Left colon (tissue), 2 donors: ENCODE data around the gene PARP3. TPM values are rescaled to one million over a fixed set of nuclear protein-coding genes. Genes with fewer than 3 reads are reported as not detected.

Source experiments
- ATAC-seq: fragments of 200-7000 bp; cut with Tn5 transposase; one replicate; pipeline ENCODE4 v1.9.1; 2020; ENCODE audit warnings: mild to moderate bottlenecking, moderate library complexity
- DNase-seq, 2 donors: peaks; one replicate each; pipeline ENCODE4 v3.0.0-alpha.2; 2020
- intact Hi-C, 2 donors: fragments of 100-400 bp; cut with DNase I in 1 of 2; cut with micrococcal nuclease in 1 of 2; formaldehyde crosslinking; loops; one replicate each; pipeline versions ENCODE4 v1.11.2 to v1.14.0; 2022; cut with DNase I, micrococcal nuclease
- total RNA-seq, 2 donors: library from RNA; stranded (reverse); fragmentation: NEBNext Ultra II Directional; extraction: Animal tissue kit (Norgen Biotek cat#: 25700); gene quantifications; one replicate each; pipeline ENCODE4 v1.2.1, GENCODE V29; 2021
- donor health status: DM: no; HTN: no; CAD: no.
- donor health status: DM: yes; HTN: yes; CAD: no.

The PARP3 gene
- total RNA-seq, 2 donors from 2014 or later, result 23.6 to 25.5 TPM

DNA sequence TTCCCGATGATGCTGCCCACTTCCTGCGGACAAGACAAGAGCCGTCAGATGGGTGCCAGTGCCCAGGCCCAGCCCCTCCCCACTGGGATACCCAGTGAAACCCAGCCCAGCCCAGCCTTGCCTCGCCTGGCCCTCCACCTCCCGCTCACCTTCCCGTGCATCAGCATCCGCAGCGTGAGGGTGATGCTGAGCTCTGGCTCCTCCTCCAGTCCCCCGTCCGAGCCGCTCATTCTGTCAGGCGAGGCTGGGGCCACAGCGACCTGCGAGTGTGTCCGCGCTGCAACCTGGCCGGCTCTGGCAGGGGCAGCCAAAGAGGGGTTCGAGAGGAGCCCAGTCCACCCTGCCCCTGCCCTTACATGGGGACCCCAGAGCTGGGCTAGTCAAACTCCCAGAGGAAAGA, 18.8 kb downstream of the PARP3 start:
- ATAC-seq (no peak), DNase-seq (no peak)
- intact Hi-C loops, result no loop called here

DNA sequence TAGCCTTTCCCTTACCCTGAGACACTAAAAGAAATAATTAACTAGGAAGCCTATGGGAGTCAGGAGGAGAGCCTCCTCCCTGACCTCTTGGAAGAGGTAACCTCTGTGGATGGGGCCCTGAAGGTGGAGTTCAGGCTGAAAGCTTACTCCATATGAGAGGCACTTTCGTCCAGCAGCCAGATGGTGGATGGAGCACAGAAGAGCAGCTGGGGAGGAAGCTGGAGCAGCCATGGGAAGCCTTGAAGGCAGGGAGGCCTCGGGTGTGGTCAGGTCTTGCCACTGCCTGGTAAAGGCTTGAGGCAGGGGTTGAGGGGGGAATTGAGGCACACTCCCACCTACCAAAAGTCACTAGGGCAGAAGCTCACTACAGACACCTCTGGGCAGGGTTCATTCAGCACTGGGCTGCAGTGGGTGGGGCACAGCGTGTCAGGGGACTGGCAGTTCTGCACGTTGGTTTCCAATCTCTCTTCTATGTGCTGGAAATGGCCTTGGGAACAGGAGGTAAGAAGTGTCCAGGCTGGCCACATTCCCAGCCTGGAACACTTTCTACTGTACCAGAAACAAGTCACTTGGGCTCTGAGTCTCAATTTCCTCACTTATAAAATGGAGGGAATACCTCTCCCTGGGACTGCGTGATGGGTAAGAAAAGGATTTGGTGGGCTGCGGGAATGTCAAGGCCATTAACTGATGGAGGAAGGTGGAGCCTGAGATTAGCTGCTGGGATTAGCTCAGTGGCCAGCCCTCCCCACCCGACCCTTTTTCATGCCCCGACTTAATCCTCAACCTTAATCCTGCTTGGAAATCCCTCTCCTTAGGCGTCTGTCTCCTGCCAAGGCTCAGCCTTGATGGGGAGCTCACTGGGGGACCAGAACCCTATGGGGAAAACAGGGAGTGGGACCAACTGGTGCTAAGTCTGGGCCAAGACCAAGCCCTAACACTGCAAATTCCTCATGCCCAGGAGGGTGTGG, 19.7 kb downstream of the PARP3 start:
- ATAC-seq (peak; percentile 49), DNase-seq (no peak)
- intact Hi-C loops, result no loop called here

DNA sequence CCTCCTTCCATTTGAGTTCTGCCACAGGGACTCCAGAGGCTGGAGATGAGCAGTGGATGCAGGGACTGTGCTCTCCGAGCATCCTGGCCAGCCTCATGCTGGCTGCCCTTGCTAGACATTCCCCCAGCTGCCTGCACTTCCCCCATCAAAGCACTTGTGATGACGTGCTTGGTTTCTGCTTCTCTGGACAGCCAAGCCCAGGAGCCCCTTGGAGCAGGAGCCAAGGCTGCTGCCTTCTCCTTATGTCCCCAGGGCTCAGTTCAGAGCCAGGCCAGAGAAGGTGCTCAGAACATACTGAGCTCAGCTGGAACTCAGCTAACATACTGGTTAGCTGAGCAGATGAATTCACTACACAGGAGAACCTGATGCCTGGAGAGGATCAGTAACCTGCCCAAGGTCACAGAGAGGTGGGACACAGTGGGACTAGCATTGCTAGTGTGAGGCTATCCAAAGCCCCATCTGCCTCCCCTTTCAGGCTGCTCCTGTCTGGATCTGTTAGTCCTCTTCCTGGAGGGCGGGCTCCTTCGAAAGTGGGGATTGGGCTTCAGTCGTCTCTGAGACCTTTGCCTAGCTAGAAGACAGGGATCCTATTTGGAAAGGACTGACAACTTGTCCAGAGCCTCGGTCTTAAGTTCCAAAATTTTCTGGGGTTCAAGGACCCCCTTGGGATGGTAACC, 20.8 kb downstream of the PARP3 start:
- intact Hi-C loops, result no loop called here
- ATAC-seq, result no peak
- no peak for DNase-seq

DNA sequence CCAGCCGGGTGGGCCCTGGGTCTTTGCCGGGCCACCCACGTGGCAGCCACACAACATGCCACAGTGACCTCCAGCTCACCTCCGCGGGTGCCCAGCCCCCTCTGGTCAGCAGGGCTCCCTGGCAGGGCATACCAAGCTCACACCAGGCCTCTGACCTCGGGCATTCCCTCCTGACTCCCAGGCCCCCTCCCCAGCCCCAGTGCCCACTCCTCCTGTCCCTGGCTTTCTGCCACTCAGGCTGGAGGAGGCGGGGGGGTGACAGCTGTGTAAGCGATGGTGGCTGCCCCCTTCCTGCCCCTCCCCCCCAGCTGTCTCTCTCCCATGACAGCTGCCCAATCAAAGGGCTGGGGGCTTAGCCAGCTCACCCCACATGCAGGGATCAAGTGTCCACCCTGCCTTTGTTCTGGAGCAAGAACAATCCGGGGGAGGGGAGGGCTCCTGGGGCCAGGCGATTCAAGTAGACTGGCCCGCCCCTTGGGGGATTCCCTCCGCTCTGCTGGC, 21.8 kb downstream of the PARP3 start:
- intact Hi-C loops, result no loop called here

DNA sequence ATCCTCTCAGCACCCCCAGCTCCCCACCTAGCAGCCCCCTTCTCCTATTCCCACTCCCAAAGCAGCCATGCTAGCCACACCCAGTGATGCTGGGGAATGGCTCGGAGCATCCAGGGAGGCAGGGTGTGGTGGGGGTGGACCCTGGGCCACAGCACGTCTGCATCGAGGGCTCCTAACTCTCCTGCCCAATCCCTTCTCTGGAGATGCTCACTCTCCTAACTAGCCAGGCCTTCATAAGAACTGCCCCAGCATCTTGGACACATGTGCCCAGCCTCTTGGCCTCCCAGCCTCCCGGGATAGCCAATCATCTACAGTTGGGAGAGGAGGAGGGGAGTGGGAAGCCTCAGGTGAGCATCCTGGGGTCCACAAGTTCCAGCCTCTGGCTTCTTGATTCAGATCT, 22.4 kb downstream of the PARP3 start:
- intact Hi-C loops, result no loop called here
- no peak for DNase-seq
- ATAC-seq, result no peak

More for the DNA sequence above, 21.8 kb downstream of the PARP3 start:
- ATAC-seq (no peak), DNase-seq (no peak)

DNA sequence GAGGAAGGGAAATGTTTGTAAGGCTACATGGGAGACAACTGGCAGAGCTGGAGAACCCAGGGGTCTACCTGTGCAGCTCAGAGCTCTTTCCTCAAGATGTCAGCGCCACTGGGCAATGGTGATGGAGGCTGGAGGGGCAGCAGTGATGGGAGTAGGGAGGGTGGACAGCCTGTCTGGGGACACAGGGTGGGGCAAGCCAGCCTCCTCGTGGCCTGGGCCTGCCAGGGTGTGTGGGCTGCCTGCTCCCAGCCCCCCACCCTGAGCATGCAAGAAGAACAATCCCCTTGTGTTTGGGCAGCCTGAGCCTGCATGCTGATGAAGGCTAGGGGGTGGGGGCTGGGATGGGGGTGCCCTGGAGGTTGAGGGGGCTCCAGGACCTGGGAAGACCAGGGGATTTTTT, 23.9 kb downstream of the PARP3 start:
- DNase-seq (no peak), ATAC-seq (no peak)
- intact Hi-C loops, result no loop called here

DNA sequence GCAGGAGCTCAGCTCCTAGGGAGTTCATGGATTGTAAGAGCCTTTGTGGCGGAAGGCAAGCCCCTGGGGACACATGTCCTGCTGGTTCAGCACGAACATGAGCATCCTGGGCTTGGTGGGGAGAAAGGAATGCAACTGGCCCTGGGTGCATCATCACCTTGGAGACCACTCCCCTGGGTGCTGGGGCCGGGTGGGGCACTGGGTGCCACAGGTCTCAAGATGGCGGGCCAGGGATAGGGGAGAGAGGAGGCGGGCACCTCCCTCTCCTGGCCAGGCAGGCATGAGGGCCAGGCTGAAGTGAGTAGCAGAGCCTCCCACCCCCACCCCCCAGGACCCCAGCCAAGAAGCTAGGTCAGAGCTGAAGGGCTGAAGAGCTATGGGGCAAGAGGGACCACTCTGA, 24.3 kb downstream of the PARP3 start:
- intact Hi-C loops, result no loop called here
- DNase-seq, result no peak
- no peak for ATAC-seq

DNA sequence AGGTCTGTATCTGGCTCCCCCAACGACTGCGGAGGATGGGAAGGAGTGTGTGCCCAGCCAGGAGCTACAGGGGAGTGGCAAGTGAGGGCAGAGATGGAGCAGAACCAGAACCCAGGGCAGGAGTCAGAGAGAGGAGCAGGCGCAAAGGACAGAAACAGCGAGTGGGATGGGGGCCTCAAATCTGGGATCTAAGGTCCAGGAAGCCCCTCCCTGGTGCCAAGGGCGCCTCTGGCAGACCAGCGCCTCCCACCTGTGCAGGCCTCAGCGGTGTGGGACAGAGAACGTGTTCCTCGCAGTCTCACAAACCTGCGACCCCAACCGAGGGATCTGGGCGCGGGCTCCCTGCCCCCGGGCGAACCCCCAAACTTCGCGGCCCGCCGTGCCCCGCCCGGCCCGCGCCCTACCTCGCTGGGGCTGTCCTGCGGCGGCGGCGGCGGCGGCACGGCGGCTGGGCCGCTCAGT, 24.8 kb downstream of the PARP3 start:
- intact Hi-C loops, result no loop called here
- ATAC-seq (peak; percentile 58), DNase-seq (no peak)

DNA sequence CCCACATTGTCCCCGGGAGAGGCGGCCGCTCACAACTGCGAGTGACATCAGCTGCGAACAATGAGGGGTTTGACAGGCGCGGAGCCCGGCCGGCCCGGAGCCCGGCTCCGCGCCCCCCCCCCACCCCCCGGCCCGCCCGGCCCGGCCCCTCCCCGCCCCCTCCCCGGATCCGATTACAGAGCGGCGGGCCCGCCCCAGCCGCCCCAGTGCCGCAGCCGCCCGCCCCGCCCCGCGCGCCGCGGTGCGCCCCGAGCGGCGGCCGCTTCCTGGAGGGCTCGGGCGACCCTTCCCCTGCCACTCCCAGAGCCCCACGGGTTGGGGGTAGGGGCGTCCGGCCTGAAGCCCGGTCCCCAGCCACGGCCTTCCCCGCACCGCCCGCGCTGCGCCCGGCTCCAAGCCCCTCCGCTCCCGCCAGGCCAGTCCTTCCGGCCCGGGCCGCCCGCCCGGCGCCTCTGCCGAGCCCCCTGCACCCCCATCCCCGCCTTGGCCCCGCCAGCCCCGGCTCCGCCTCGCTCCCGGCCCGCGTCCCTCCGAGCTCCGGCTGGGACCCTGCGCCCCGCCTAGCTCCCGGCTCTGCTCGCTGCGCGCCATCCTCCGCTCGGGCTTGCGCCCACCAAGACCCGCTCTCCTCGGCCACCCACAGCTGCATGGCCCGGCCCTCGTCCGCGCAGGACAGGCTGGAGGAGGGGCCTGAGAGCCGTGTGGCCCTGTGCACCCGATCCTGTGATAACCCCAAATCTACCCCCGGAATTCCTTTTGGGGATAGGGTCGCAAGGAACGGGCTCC, 25.4 kb downstream of the PARP3 start, which contains the start of gene PCBP4:
PCBP4 (minus strand) TSS at position 71 of the 786 bp plus-strand sequence. CDS start 6,214 bp downstream, outside the sequence.
- intact Hi-C loops, result no loop called here
- DNase-seq (peak; percentile 63 to 67), ATAC-seq (peak; percentile 69)

DNA sequence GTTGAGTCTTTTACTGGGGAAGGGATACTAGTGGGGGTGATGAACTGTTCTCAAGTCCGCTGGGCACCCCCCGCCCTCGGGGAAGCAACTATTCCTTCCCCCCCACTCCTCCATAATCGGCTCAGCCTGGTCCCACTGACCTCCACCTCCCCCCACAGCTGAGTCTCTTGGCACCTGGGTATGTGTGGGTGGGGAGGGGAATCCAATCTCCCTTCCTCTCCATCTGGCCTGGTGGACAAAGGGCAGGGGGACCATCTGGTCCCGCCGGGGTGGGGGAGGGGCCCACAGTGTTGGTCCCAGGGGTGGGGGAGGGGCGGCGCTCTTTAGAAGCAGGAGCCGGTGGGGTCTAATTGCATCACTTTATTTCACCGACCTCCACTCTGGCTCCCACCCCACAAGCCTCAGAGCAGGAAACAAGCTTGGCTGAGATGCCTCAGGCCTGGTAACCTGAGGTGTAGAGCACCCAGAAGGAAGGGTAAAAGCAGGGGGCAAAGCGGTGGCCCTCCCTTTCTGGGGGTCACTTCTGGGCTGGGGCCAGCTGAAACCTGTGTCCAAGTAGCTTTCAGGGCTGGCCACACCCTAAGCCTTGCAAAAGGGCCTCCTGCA, 26.1 kb downstream of the PARP3 start:
- intact Hi-C loops, result no loop called here
- ATAC-seq (peak; percentile 15), DNase-seq (peak in 1 of 2 donors; percentile 48)

DNA sequence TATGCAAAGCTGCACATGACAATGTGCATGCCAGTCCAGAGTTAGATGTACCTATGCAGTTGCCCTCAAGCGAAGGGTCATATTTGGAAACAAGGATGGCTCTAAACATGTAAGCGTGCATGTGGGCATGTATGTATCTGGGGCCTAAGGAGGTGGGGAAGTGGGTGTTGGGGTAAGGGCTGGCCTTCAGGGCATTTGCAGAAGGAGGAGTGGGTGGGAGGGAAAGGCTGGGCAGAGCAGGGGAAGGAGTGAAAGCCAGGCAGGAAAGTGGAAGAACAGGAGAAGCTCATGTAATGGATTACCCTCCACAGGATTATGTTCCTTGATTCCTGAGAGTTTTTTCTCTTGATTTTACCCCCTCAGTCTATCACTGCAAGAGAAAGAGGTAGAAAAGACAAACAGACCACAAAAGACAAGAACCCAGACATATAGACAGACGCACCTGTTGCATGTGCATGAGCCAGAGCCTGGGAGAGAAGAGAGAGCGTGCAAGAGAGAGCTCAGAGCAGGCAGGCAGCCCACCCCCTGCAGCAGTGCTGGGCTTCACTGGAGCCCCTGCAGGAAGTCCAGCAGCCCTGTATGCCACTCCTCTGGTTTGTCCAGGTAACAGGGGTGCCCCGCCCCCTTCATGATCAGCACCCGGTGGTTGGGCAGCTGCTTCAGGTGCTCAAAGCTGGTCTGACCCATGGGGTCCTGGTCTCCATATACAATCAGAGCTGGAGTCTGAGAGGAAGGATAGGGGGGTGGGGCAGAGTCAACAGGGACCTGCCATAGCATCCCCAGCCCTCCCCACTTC, 26.9 kb downstream of the PARP3 start:
- ATAC-seq, result no peak
- no peak for DNase-seq
- intact Hi-C loops, result no loop called here

DNA sequence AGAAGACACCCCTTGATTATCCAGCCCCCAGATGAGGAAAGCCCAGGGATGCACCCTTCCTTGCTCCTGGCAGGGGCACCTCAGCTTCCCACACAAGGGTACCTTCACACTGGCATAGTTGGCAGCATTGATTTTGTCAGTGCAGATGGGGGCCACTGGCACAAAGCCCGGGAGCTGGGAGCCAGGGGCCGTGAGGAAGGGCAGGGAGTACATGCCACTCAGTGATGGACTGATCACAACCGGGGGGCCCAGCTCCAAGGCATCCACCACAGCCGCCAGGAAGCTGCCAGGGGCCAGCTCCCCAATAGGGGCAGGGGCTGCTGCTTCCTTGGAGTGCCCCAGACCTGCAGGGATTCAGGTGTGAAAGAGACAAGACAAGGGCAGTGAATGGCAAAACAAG, 27.7 kb downstream of the PARP3 start:
- intact Hi-C loops, result no loop called here
- DNase-seq (no peak), ATAC-seq (no peak)

DNA sequence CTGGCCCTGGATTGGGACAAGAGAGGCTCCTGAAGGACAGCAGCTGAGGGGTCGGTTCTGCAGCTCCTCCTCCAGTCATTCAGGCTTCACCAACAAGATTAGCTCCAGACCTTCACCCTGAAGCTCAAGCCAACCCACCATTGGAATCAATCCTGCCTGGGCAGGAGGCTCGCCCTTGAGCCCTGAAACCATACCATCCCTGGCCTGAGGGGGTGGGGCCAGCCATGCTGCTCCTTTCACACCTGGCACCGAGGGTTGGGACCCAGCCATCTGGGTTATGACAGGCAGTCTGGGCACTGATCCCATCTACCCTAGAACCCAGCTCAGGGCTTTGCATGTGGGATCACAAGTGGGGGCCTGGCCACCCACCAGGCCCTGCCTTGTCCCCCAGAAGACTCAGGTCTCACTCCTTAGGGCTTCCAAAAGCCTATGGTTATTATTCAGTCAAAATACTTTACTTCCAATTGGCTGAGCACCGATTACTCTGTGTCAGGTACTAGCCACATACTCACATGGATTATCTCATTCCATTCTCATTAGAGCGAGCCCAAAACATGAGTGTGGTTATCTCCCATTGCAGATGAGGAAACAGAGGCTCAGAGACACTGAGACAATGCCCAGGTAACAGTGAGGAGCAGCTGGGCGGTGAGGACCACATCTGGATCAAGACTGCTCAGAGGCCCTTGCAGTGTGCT, 28.6 kb downstream of the PARP3 start:
- intact Hi-C loops, result no loop called here
- peak in 1 of 2 donors; percentile 57 for DNase-seq
- no peak for ATAC-seq

DNA sequence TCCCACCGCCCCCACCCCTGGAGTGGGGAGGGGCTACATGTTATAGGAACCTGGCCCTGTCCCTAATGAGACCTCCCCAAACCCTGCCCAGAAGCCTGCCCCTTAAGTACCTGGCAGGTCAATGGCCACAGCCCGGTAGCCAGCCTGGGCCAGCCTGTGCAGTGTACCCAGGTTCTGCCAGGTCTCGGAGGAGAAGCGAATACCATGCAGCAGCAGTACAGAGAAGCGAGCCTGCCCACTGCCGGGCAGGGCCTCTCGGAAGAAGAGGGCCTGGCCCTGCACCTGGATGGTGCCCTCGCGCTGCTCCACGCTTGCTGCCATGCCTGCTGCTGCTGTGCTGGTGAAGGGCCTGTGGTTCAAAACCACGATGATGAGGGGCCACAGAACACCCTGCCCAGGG, 29.2 kb downstream of the PARP3 start:
- DNase-seq, result no peak
- ATAC-seq, result no peak
- intact Hi-C loops, result no loop called here

DNA sequence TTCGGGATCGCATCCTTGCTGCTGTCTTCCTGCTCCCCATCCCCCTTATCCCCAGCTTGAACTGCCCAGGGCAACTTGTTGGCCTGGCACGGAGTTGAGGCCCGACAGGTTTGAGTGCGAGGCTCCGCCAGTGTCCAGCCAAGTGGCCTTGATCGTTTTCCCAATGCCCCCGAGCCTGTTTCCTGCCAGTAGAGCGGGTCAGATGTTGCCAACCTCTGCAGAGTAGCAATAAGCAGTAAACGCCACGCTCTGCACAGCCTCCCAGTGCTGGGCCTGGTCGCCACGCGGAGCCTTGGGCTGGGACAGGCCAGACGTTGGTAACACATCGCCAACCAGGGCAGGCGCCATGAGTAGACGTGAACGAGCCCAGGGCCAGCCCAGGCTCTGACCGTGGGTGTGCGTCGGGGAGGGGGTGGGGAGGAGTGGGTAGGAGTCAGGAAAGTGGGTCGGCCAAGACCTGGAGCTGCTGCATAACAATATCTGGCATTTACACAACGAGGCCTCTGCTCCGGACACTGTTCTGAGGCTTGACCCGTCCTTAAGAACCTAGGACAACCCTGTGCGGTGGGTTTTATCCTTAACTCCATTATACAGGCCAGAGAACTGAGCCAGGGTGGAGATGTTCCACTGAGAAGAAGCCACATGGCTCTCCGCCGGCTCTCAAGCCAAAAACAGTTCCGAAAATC, 32.3 kb downstream of the PARP3 start:
- peak; percentile 56 to 64 for DNase-seq
- peak; percentile 27 for ATAC-seq
- intact Hi-C loops, result no loop called here

DNA sequence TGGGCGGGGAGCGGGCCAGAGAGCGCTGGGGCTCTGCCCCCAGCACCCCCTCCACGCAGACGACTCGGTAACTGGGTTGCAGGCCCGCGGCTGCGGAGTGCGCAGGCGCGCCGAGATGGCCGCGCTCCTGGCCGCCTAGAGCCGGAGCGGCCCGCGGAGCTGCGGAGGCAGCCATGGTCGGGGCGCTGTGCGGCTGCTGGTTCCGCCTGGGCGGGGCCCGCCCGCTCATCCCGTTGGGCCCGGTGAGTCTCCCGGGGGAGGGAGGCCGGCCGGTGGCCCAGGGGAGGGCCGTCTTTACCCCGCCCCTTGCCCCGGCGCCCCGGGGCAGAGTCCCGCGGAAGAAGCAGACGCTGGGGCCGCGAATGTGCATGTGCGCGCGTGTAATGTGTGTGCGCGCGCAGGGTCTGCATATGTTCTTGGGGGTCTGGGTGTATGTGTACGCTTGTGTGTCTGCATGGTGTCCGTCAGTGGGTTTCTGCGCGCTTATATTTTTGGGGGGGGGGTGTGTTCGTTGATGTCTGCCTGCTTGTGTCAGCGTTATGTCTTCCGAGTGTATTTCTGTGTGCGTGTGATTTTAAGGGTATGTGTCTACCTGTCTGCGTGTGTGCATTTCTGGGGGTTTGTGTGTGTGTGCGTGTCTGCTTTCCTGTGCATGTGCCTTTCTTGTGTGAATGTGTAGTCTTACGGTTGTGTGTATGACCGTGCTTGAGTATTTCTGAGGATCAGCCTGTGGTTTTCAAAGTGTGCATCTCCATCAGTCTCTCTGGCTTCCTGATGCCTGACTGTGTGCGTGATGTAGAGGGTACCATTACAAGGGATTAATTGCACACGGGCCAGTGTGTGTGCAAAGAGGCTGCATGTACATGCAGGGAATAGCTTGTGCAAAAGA, 33.0 kb downstream of the PARP3 start, which contains the start of gene ABHD14A:
ABHD14A (plus strand) TSS at position 102 of the 889 bp plus-strand sequence; CDS start at position 174, 72 bp downstream.
- DNase-seq (peak; percentile 87 to 88), ATAC-seq (peak; percentile 84)
- intact Hi-C loops, result no loop called here
